T-helper 2 cell treated with Interferon-gamma antibody and Interleukin-4, amounts not matched to agents 100 ng/mL and 5 ng/mL, for 36 hours (primary cell): Measurements from ENCODE around the gene KIAA0232. TPM values are rescaled to one million over a fixed set of nuclear protein-coding genes. Genes with fewer than 3 reads are reported as not detected.
"Not testable (repeated sequence)": the region's sequence is repeated elsewhere in the genome, so short reads cannot be mapped to it uniquely, and the experiment has no call there.

Experiments
- intact Hi-C: fragments of 100-400 bp; cut with micrococcal nuclease; formaldehyde crosslinking; loops from one replicate; pipeline ENCODE4 v1.15.1; 2023
- total RNA-seq: library from RNA; stranded (reverse); gene quantifications from 2 replicates; pipeline ENCODE4 v1.2.3, GENCODE V29; 2022

KIAA0232 gene
- total RNA-seq, 1 donor from 2014 or later, result 15.6 TPM

GRCh38 chr4:6803246-6803645 is 20.7 kb downstream of the KIAA0232 start:
- intact Hi-C loops, result no loop called here

GRCh38 chr4:6804082-6804752 is 21.7 kb downstream of the KIAA0232 start:
- intact Hi-C loops, result no loop called here

GRCh38 chr4:6806924-6807626 is 24.5 kb downstream of the KIAA0232 start:
- intact Hi-C loops, result no loop called here

- intact Hi-C loops, result no loop called here
Observed at GRCh38 chr4:6808259-6808658, 25.7 kb downstream of the KIAA0232 start.

GRCh38 chr4:6811165-6811564 is 28.6 kb downstream of the KIAA0232 start:
- intact Hi-C loops, result no loop called here

- intact Hi-C loops, result no loop called here
Observed at GRCh38 chr4:6812766-6813165, 30.2 kb downstream of the KIAA0232 start.

- intact Hi-C loops, result no loop called here
Observed at GRCh38 chr4:6813725-6814124, 31.2 kb downstream of the KIAA0232 start.

GRCh38 chr4:6815029-6815836 is 32.7 kb downstream of the KIAA0232 start:
- intact Hi-C loops, result no loop called here

- intact Hi-C loops, result no loop called here
Observed at GRCh38 chr4:6819295-6819694, 36.8 kb downstream of the KIAA0232 start.

GRCh38 chr4:6820695-6821094 is 38.2 kb downstream of the KIAA0232 start:
- intact Hi-C loops, result no loop called here

- intact Hi-C loops, result no loop called here
Observed at GRCh38 chr4:6824071-6824470, 41.5 kb downstream of the KIAA0232 start.

- intact Hi-C loops, result no loop called here
Observed at GRCh38 chr4:6824772-6825402, 42.4 kb downstream of the KIAA0232 start.

GRCh38 chr4:6825403-6825802 is 42.9 kb downstream of the KIAA0232 start:
- intact Hi-C loops, result no loop called here

GRCh38 chr4:6826781-6827508 is 44.4 kb downstream of the KIAA0232 start:
- intact Hi-C loops, result no loop called here

- intact Hi-C loops, result no loop called here
Observed at GRCh38 chr4:6829086-6829485, 46.6 kb downstream of the KIAA0232 start.

GRCh38 chr4:6834867-6835266 is 52.3 kb downstream of the KIAA0232 start:
- intact Hi-C loops, result no loop called here

GRCh38 chr4:6835616-6836015 is 53.1 kb downstream of the KIAA0232 start:
- intact Hi-C loops, result not testable (repeated sequence)

- intact Hi-C loops, result not testable (repeated sequence)
Observed at GRCh38 chr4:6837106-6837505, 54.6 kb downstream of the KIAA0232 start.

GRCh38 chr4:6839579-6839978 is 57.1 kb downstream of the KIAA0232 start:
- intact Hi-C loops, result no loop called here

- intact Hi-C loops, result no loop called here
Observed at GRCh38 chr4:6840062-6840976, 57.8 kb downstream of the KIAA0232 start.
